Measurements from ENCODE around the gene LRRC4C. TPM values are rescaled to one million over a fixed set of nuclear protein-coding genes. Genes with fewer than 3 reads are reported as not detected.

The LRRC4C gene
- total RNA-seq, 1 donor from 2014 or later: 14.0 TPM

- DNase-seq (ENCODE audit: extremely low spot score, unreplicated experiment): no peak
- Mint-ChIP-seq H3K4me3 (no peak overlapping the region), H3K27me3 (peaks cover 24% of the 10 kb centered on the region), H3K36me3 (no peaks in the 10 kb centered on the region), H3K4me1 (ENCODE audit: unreplicated experiment) (peaks cover 6% of the 10 kb centered on the region), H3K9me3 (no peaks in the 10 kb centered on the region), H3K27ac (no peak overlapping the region)
- no peak for TF ChIP-seq CTCF (conservative IDR thresholded peaks at IDR 0.05)
Measured at GRCh38 chr11:41235668-41236067, 223.8 kb downstream of the LRRC4C start.

GRCh38 chr11:41225856-41226633 lies 233.4 kb downstream of the LRRC4C start:
- H3K27me3 Mint-ChIP-seq: peaks cover 6% of the 10 kb centered on the region
- DNase-seq (ENCODE audit: extremely low spot score, unreplicated experiment): no peak
- no peaks in the 10 kb centered on the region for H3K36me3 Mint-ChIP-seq
- no peak overlapping the region for H3K4me3 Mint-ChIP-seq
- TF ChIP-seq CTCF (conservative IDR thresholded peaks at IDR 0.05): no peak
- H3K27ac Mint-ChIP-seq: no peak overlapping the region
- H3K4me1 Mint-ChIP-seq (ENCODE audit: unreplicated experiment): peaks cover 5% of the 10 kb centered on the region
- H3K9me3 Mint-ChIP-seq: no peaks in the 10 kb centered on the region

DNA sequence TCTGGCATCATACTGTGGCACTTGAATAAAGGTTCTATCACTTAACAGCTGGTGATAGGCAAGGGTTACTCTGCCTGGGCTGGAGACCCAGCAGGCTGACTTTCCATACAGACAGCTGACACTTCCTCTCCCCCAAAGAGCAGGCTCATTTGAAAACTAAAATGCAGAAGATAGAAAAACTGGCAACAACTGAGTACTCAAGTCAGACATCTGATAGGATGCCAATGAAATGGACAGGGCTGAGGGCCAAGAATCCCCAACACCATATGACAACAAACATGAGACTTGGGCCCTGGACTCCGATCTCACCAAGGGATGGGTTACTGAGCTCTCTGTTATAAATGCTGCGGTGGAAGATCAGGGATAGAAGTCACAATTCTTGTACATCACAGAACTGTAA lies 237.2 kb downstream of the LRRC4C start:
- no peak for TF ChIP-seq CTCF (conservative IDR thresholded peaks at IDR 0.05)
- Mint-ChIP-seq H3K27ac (no peak overlapping the region), H3K27me3 (peaks cover 6% of the 10 kb centered on the region), H3K4me3 (no peak overlapping the region), H3K9me3 (no peaks in the 10 kb centered on the region), H3K36me3 (no peaks in the 10 kb centered on the region), H3K4me1 (ENCODE audit: unreplicated experiment) (peaks cover 5% of the 10 kb centered on the region)
- no peak for DNase-seq (ENCODE audit: extremely low spot score, unreplicated experiment)

- no peak for TF ChIP-seq CTCF (conservative IDR thresholded peaks at IDR 0.05)
- no peaks in the 10 kb centered on the region for H3K36me3 Mint-ChIP-seq
- no peak overlapping the region for H3K27ac Mint-ChIP-seq
- H3K4me3 Mint-ChIP-seq: no peak overlapping the region
- H3K27me3 Mint-ChIP-seq: peaks cover 2% of the 10 kb centered on the region
- H3K9me3 Mint-ChIP-seq: no peaks in the 10 kb centered on the region
- H3K4me1 Mint-ChIP-seq (ENCODE audit: unreplicated experiment): no peaks in the 10 kb centered on the region
- DNase-seq (ENCODE audit: extremely low spot score, unreplicated experiment): no peak
Measured at GRCh38 chr11:41206388-41206787, 253.1 kb downstream of the LRRC4C start.

GRCh38 chr11:41201156-41201555 lies 258.3 kb downstream of the LRRC4C start:
- H3K4me3 Mint-ChIP-seq: no peak overlapping the region
- H3K36me3 Mint-ChIP-seq: no peaks in the 10 kb centered on the region
- TF ChIP-seq CTCF (conservative IDR thresholded peaks at IDR 0.05): peak; percentile 88
- H3K27ac Mint-ChIP-seq: no peak overlapping the region
- peaks cover 6% of the 10 kb centered on the region for H3K27me3 Mint-ChIP-seq
- DNase-seq (ENCODE audit: extremely low spot score, unreplicated experiment): no peak
- H3K4me1 Mint-ChIP-seq (ENCODE audit: unreplicated experiment): peaks cover 12% of the 10 kb centered on the region
- peaks cover 6% of the 10 kb centered on the region for H3K9me3 Mint-ChIP-seq
